ENCODE data around the gene TPST1. TPM values are rescaled to one million over a fixed set of nuclear protein-coding genes. Genes with fewer than 3 reads are reported as not detected.
"Not testable (repeated sequence)": the region's sequence is repeated elsewhere in the genome, so short reads cannot be mapped to it uniquely, and the experiment has no call there.

TPST1 gene
- total RNA-seq, 2 donors from 2014 or later, result 0.65 TPM

GRCh38 chr7:66352071-66352470, 146.9 kb downstream of the TPST1 start:
- H3K9me3 ChIP-seq (ENCODE audit: control insufficient read depth, low read length, poor library complexity, severe bottlenecking), result no peaks in the 10 kb centered on the region
- ATAC-seq (no peak), DNase-seq (no peak)
- no peaks in the 10 kb centered on the region for H3K4me1 Mint-ChIP-seq
- peaks cover 18% of the 10 kb centered on the region for H3K27me3 Mint-ChIP-seq
- H3K27ac Mint-ChIP-seq, result no peak overlapping the region
- H3K4me3 Mint-ChIP-seq, result no peak overlapping the region
- H3K36me3 Mint-ChIP-seq (ENCODE audit: low read depth), result no peaks in the 10 kb centered on the region

DNA sequence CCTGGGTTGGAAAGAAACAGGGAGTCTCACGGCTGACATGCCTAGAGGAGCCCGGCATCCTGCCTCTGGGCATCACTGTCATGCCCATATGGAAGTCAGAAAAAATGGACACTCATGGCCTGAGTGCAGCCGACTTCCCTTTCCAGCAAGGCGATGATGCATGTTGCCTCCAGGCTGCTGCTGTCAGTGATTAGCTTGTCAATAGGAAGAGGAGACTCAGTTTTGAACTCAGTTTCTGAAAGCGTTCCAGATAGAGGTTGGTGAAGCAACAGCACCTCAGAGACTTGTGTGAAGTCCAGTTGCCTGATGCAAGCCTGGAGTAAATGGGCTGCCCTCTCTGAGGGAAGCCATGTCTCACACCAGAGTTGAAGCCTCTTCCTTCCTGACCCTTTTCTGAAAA, 148.4 kb downstream of the TPST1 start:
- H3K4me1 Mint-ChIP-seq, result no peaks in the 10 kb centered on the region
- no peak for DNase-seq
- H3K9me3 ChIP-seq (ENCODE audit: control insufficient read depth, low read length, poor library complexity, severe bottlenecking), result no peaks in the 10 kb centered on the region
- no peak overlapping the region for H3K4me3 Mint-ChIP-seq
- ATAC-seq, result no peak
- no peaks in the 10 kb centered on the region for H3K36me3 Mint-ChIP-seq (ENCODE audit: low read depth)
- H3K27me3 Mint-ChIP-seq, result peaks cover 18% of the 10 kb centered on the region
- H3K27ac Mint-ChIP-seq, result no peak overlapping the region

- peaks cover 17% of the 10 kb centered on the region for H3K27me3 Mint-ChIP-seq
- H3K27ac Mint-ChIP-seq, result no peak overlapping the region
- H3K4me1 Mint-ChIP-seq, result no peaks in the 10 kb centered on the region
- H3K9me3 ChIP-seq (ENCODE audit: control insufficient read depth, low read length, poor library complexity, severe bottlenecking), result no peaks in the 10 kb centered on the region
- DNase-seq, result no peak
- H3K36me3 Mint-ChIP-seq (ENCODE audit: low read depth), result no peaks in the 10 kb centered on the region
- H3K4me3 Mint-ChIP-seq, result no peak overlapping the region
- ATAC-seq, result no peak
These were observed 150.6 kb downstream of the TPST1 start for GRCh38 chr7:66355756-66356155.

GRCh38 chr7:66356277-66356721, 151.2 kb downstream of the TPST1 start:
- H3K27ac Mint-ChIP-seq, result no peak overlapping the region
- H3K36me3 Mint-ChIP-seq (ENCODE audit: low read depth), result no peaks in the 10 kb centered on the region
- H3K9me3 ChIP-seq (ENCODE audit: control insufficient read depth, low read length, poor library complexity, severe bottlenecking), result no peaks in the 10 kb centered on the region
- H3K4me3 Mint-ChIP-seq, result no peak overlapping the region
- DNase-seq, result no peak
- peaks cover 17% of the 10 kb centered on the region for H3K27me3 Mint-ChIP-seq
- no peaks in the 10 kb centered on the region for H3K4me1 Mint-ChIP-seq
- no peak for ATAC-seq

DNA sequence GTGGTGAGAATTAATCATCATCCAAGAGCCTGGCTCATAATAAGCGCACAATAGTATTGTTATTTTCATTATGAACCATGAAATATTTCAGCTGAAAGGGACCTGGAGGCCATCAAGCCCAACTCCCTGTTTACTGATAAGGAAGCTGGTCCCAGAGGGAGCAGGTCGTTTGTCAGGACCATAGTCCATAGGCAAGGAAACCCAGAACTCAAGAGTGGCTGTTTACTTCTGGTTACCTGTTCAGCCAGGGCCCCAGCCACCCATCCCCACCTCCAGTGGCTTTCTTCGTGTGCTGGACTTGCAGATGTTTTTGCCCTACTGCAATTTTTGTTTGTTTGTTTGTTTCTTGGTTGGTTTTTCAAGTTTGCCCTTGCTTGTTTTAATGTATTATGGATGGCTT, 152.0 kb downstream of the TPST1 start:
- H3K27me3 Mint-ChIP-seq, result peaks cover 20% of the 10 kb centered on the region
- no peaks in the 10 kb centered on the region for H3K4me1 Mint-ChIP-seq
- no peaks in the 10 kb centered on the region for H3K36me3 Mint-ChIP-seq (ENCODE audit: low read depth)
- H3K27ac Mint-ChIP-seq, result no peak overlapping the region
- no peak overlapping the region for H3K4me3 Mint-ChIP-seq
- ATAC-seq (no peak), DNase-seq (no peak)
- no peaks in the 10 kb centered on the region for H3K9me3 ChIP-seq (ENCODE audit: control insufficient read depth, low read length, poor library complexity, severe bottlenecking)

DNA sequence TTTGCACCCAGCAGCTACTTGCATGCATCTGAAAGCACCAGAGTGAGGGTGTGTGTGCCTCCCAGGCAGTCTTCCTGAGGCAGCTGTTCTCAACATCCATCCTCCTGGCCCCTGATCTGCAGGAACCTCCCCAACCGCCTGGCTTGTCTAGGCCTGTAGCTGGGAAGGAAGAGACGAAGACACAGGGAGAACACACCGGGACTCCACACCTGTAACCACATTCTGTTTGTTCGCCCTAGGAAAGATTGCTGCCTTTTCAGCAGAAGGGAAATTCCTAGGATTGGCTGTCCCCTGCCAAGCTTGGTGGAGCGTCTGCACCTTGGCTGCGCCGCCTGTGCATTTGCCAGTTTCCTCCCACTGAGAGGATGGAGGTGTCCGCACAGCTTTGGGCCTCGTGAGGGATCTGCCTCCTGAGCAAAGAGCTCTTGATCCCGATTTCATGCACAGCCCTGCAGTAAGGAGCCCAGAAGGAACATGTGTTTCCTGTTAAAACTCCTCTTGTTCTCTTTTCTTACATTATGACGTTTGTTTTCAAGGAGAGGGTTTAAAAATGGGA, 154.6 kb downstream of the TPST1 start:
- Mint-ChIP-seq H3K27ac (no peak overlapping the region), H3K36me3 (ENCODE audit: low read depth) (no peaks in the 10 kb centered on the region), H3K4me1 (no peaks in the 10 kb centered on the region), H3K27me3 (peaks cover 12% of the 10 kb centered on the region), H3K4me3 (no peak overlapping the region)
- ATAC-seq (no peak), DNase-seq (no peak)
- no peaks in the 10 kb centered on the region for H3K9me3 ChIP-seq (ENCODE audit: control insufficient read depth, low read length, poor library complexity, severe bottlenecking)

- no peaks in the 10 kb centered on the region for H3K36me3 Mint-ChIP-seq (ENCODE audit: low read depth)
- no peaks in the 10 kb centered on the region for H3K4me1 Mint-ChIP-seq
- H3K4me3 Mint-ChIP-seq, result no peak overlapping the region
These were observed 157.0 kb downstream of the TPST1 start for GRCh38 chr7:66362136-66362535.

DNA sequence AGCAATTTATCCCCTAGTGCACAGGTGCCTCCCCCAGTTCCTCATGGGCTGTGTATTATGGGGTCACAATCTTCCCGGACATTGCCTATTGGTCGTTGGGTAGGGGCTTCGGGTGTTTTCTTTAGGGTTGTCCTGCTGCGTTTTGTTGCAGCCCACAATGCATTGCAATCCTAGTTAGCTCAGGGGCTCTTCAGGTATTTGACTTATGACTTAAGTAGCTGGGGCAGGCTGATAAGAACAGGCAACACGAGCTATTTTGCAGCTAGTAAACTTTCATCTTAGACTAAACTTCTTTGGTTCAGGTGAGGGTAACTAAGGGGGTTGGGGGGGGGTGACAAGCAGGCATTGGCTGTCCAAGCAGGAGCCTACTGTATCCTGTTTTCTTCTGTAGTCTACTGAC, 158.5 kb downstream of the TPST1 start:
- H3K27me3 Mint-ChIP-seq, result peaks cover 12% of the 10 kb centered on the region
- ATAC-seq (no peak), DNase-seq (no peak)
- no peak overlapping the region for H3K27ac Mint-ChIP-seq
- H3K36me3 Mint-ChIP-seq (ENCODE audit: low read depth), result no peaks in the 10 kb centered on the region
- H3K4me1 Mint-ChIP-seq, result no peaks in the 10 kb centered on the region
- H3K4me3 Mint-ChIP-seq, result no peak overlapping the region
- no peaks in the 10 kb centered on the region for H3K9me3 ChIP-seq (ENCODE audit: control insufficient read depth, low read length, poor library complexity, severe bottlenecking)

More at GRCh38 chr7:66362136-66362535, 157.0 kb downstream of the TPST1 start:
- no peak for DNase-seq
- Mint-ChIP-seq H3K27ac (no peak overlapping the region), H3K27me3 (peaks cover 12% of the 10 kb centered on the region)
- H3K9me3 ChIP-seq (ENCODE audit: control insufficient read depth, low read length, poor library complexity, severe bottlenecking), result no peaks in the 10 kb centered on the region
- ATAC-seq, result no peak

- H3K27ac Mint-ChIP-seq; H3K4me3 Mint-ChIP-seq; H3K9me3 ChIP-seq (ENCODE audit: control insufficient read depth, low read length, poor library complexity, severe bottlenecking); H3K4me1 Mint-ChIP-seq; DNase-seq; ATAC-seq; H3K36me3 Mint-ChIP-seq (ENCODE audit: low read depth): not testable (repeated sequence)
- H3K27me3 Mint-ChIP-seq, result peaks cover 12% of the 10 kb centered on the region
These were observed 159.9 kb downstream of the TPST1 start for GRCh38 chr7:66365031-66365430.

DNA sequence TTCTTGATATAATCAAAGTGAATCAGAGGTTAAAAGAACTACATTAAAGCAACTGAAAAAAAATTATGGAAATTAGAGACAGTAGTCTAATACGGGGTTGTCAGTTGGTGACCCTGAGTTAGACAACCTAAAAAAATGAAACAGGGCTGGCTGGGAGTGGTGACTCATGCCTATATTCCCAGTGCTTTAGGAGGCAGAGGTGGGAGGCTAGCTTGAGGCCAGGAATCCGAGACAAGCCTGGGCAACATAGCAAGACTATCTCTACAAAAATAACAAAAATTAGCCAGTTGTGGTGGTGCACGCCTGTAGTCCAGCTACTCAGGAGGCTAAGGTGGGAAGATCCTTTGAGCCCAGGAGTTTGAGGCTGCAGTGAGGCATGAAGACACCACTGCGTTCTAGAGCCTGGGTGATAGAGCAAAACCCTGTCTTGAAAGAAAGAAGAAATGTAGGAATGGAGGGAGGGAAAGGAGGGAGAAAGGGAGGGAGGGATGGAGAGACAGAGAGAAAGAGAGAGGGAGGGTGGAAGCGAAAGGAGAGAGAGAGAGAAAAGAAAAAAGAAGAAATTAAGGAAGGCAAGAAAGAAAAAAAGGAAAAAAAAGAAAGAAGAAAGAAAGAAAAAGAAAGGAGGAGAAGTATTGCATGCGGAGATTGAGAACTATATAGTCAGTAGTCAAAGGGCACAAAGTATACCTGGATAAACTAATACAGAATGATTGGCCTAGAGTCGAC, 166.1 kb downstream of the TPST1 start:
- Mint-ChIP-seq H3K27me3 (no peaks in the 10 kb centered on the region), H3K27ac (no peak overlapping the region), H3K36me3 (ENCODE audit: low read depth) (peaks cover 7% of the 10 kb centered on the region), H3K4me1 (no peaks in the 10 kb centered on the region), H3K4me3 (no peak overlapping the region)
- DNase-seq, result no peak
- no peak for ATAC-seq
- no peaks in the 10 kb centered on the region for H3K9me3 ChIP-seq (ENCODE audit: control insufficient read depth, low read length, poor library complexity, severe bottlenecking)

GRCh38 chr7:66374141-66374840, 169.2 kb downstream of the TPST1 start:
- H3K36me3 Mint-ChIP-seq (ENCODE audit: low read depth); H3K4me3 Mint-ChIP-seq; H3K27me3 Mint-ChIP-seq; H3K9me3 ChIP-seq (ENCODE audit: control insufficient read depth, low read length, poor library complexity, severe bottlenecking); H3K27ac Mint-ChIP-seq; H3K4me1 Mint-ChIP-seq; ATAC-seq; DNase-seq: not testable (repeated sequence)

- H3K27ac Mint-ChIP-seq, result no peak overlapping the region
- H3K9me3 ChIP-seq (ENCODE audit: control insufficient read depth, low read length, poor library complexity, severe bottlenecking), result peaks cover 2% of the 10 kb centered on the region
- ATAC-seq (no peak), DNase-seq (no peak)
- H3K27me3 Mint-ChIP-seq, result no peaks in the 10 kb centered on the region
- no peak overlapping the region for H3K4me3 Mint-ChIP-seq
- no peaks in the 10 kb centered on the region for H3K4me1 Mint-ChIP-seq
- H3K36me3 Mint-ChIP-seq (ENCODE audit: low read depth), result peaks cover 6% of the 10 kb centered on the region
These were observed 171.3 kb downstream of the TPST1 start for GRCh38 chr7:66376264-66376945.

DNA sequence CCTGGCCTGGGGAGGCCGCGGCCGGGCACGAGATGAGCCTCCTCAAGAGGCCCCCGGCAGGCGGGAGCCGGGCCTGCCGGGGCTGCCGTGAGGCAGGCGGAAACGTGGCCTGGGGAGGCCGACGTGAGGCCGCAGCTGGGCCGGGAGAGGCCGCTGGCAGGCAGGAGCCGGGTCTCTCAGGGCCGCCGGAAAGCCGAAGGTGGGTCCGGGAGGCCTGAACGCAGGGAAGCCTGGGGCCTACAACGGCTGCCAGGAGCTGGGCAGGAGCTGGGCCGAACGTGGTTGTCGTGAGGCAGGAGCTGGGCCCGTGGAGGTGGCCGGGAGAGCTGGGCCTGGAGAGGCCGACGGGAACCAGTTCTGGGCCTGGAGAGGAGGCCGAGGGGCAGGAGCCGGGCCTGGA, 171.9 kb downstream of the TPST1 start:
- Mint-ChIP-seq H3K27me3 (no peaks in the 10 kb centered on the region), H3K36me3 (ENCODE audit: low read depth) (peaks cover 5% of the 10 kb centered on the region), H3K4me3 (no peak overlapping the region), H3K4me1 (no peaks in the 10 kb centered on the region), H3K27ac (no peak overlapping the region)
- peaks cover 2% of the 10 kb centered on the region for H3K9me3 ChIP-seq (ENCODE audit: control insufficient read depth, low read length, poor library complexity, severe bottlenecking)
- no peak for ATAC-seq
- no peak for DNase-seq
